NCI-H2171 (cell line): ENCODE measurements around the gene EPHA5.

Experiments
- DNase-seq: peaks from one replicate; lab custom pipeline; 2025; lab: John Stamatoyannopoulos, UW

The EPHA5 gene

DNA sequence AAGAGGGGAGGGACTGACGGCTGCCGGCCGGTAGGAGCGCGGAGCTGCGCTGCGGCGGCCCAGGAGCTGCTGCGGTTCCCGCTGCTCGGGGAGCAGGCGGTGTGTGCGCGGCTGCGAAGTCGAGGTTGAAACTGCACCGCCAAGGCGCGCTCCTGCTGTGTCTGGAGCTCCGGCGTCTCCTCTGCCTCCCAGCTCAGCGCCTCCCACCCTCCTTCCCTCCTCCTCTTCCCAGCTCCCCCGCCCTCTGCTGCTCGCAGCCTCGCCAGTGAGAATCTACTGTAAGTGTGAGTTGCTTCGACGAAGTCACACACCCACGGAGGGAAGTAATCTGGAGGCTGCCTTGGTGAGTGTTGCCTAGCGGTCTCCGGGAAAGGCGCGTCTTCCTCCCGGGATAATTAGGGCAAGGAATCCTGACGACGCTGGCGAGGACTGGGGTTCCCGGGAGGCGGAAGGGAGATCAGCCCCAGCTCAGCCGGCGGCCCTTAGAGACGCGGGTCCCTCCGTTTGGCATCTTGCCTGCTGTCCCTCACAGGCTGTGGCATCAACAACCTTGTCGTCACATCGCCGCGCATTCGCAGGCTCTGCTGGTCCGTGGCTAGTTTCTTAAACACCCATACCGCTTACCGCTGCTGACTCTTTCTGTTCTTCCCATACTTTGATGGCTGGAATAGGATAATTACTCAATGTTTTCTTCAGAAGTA lies at the start of gene EPHA5:
TSS of gene EPHA5 (minus strand) at position 159 of the 701 bp plus-strand sequence. CDS start 747 bp downstream, outside the sequence.
- peak; percentile 81 for DNase-seq

GRCh38 chr4:65719635-65720034 lies 49.3 kb upstream of the EPHA5 start:
- no peak for DNase-seq

DNA sequence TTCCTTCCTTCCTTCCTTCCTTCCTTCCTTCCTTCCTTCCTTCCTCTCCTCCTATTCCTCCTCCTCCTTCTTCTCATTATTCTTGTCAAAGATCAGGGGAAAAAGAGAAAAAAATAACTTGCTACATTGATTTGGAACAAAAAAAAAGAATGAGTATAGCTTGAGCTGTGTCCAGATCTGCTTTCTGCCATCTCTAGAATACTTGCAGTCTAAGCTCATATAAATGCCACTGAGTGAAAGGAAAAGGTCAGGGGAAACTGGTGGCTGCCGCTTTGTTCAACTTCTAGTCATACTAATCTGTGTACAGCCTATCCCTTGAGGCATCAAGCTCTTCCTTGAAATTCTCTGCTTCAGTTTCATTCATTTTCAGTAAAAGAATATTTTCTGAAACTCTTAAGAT lies 28.3 kb upstream of the EPHA5 start:
- no peak for DNase-seq

DNA sequence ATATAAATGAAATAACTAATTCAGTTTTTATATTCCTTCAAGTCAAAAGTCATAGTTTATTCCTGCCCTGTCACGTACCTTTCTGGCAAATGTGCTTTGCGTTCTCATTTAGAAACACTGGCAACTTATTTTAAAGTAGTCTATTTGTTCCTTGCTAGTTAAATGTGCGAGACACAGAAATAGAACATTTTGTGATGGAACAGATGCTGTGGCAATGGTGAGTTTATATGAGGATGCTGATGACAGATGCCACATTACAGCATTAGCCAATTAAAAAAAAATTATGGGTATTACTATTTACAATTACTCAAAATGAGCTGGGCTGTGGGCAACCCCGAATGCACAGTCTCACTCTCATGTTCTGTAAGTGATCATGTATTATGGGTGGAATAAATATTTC lies 26.1 kb upstream of the EPHA5 start:
- DNase-seq = peak; percentile 28

DNA sequence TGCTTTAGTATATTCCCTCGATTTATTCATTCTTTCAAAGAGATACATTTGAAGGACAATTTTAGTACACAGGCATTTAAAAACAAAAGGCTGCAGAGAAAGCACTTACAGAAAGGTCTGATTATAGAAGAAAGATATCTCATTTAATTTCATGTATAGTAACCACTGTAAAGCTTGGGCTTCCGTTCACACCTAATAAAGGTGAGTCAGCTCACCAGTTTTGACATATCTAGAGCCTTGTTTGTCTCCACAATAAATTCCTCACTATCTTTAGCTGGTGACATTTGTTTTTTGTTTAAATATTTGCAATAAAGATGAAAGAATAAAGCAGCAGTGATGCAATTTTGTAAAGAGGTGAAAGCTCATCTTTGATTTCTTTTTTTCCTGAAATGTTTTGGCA lies 1.1 kb upstream of the EPHA5 start:
- DNase-seq = no peak

DNA sequence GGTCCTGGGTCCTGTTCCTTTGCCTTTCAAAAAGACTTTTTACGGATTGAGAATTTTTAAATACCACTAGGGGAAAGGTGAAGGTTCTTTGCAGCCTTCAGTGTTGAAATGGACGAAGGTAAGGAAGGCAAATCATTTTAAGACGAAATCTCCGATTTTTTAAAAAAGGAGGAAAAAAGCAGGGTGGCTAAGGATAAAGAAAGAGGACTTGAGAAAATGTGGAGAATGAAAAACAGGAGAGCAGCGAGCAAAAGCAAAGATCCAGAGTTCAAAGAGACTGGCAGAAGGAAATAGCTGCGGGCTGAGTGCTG lies 314 bp downstream of the EPHA5 start:
- DNase-seq = no peak

GRCh38 chr4:65669111-65670019 lies 924 bp downstream of the EPHA5 start:
- DNase-seq = no peak

GRCh38 chr4:65668201-65669089 lies 1.8 kb downstream of the EPHA5 start:
- peak; percentile 6 for DNase-seq

GRCh38 chr4:65667506-65668041 lies 2.7 kb downstream of the EPHA5 start:
- DNase-seq = no peak

GRCh38 chr4:65665771-65666523 lies 4.3 kb downstream of the EPHA5 start:
- peak; percentile 11 for DNase-seq

DNA sequence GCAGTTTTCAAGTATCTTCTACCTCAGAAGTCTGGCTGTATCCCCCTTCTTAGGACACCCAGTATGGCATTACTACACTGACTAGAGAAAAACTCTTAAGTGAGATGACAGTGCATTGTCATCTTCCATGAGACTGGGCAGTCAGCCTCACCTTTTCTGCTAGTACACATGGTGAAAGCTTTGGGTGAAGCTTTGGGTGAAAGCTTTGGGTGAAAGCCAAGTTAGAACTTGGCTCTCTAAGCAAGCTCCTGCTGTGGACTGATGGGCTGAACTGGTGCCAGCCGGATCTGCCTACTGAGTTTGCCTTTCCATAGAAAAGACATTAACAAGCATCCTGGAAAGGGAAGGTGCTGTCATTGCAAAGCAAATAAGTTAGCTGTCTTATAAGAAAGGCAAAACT lies 8.8 kb downstream of the EPHA5 start:
- DNase-seq = peak; percentile 24

DNA sequence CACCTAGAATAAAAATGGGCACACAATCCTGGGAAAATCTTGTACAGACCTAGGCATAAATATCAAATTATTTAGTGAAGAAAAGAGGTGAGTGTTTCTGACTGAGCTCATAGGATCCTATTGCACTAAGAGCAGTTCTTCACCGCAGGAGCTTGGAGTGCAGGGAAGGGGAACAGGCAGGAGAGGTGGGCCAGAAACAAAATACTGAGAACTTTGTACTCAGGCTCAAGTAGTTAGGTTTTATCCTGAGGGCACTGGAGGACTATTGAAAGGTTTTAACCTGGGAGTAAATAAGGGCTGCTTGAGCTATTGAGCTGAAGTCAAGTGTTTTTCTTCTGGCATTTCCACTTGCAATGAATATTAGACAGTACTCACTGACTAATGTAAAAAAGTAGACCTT lies 12.2 kb downstream of the EPHA5 start:
- DNase-seq = no peak

- peak; percentile 21 for DNase-seq
These were observed 14.3 kb downstream of the EPHA5 start for GRCh38 chr4:65656008-65656407.

- DNase-seq = no peak
These were observed 15.3 kb downstream of the EPHA5 start for GRCh38 chr4:65654976-65655375.

- DNase-seq = no peak
These were observed 16.4 kb downstream of the EPHA5 start for GRCh38 chr4:65653740-65654361.

GRCh38 chr4:65651751-65652150 lies 18.5 kb downstream of the EPHA5 start:
- peak; percentile 12 for DNase-seq

DNA sequence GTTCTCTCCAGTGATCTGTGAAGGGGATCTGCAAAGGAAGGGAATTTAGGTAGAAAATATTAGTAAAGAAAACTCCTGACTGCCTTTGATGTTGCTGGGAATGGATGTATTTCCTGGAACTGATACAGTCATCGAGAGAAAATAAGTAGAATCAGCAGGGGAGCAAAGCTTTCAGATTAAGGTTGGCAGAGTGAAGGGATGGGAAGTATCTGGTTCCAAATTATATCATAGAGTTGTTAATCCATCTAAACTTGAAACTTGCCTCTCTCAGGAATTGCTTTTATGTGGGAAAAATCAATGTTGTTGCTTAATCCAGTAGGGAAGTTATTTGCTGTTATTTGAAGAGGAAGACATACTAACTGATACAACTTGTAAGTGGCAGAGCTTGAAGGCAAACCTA lies 19.3 kb downstream of the EPHA5 start:
- no peak for DNase-seq

- no peak for DNase-seq
These were observed 24.2 kb downstream of the EPHA5 start for GRCh38 chr4:65646136-65646535.

- no peak for DNase-seq
These were observed 25.1 kb downstream of the EPHA5 start for GRCh38 chr4:65645185-65645584.

DNA sequence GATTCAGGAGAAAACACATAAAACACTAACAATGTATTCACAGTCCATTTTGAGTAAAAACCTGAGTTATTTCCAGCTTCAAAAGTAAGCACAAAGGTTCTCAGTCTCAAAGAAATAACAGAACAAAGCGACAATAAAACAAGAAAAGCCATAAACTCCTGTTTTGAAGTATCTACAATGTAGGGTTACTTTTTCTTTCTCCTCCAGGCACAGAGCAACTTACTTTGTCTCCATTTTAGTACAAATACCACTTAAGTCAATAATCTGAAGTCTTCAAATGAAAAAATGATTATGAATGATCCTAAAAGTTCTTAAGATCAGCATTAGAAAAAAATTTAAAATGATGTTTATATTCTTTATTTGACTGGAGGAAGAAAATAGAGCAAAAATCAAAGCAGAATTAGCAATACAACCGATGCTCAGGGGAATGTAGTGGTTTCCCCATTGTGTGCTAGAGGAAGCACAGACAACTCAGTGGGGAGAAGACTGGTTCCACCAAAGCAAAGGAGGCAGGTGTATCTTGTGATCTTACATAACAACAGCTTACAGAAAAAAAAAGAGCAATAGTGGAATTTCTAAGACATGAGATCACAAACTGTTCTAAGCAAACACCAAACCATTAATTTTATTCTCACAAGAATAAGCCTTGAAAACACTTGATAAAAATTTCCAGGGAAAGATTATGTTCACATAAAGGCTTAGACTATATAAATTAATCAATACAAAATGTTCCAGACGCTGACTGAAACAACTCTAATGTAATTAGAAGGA lies 35.1 kb downstream of the EPHA5 start:
- no peak for DNase-seq
